Hematopoietic multipotent progenitor cell (in vitro differentiated cells): Measurements from ENCODE around the gene SLC22A6. TPM values are rescaled to one million over a fixed set of nuclear protein-coding genes. Genes with fewer than 3 reads are reported as not detected.

ENCODE experiments used
- DNase-seq, 3 donors: peaks; one replicate each; pipeline ENCODE4 v3.0.0-alpha.2; 2011 to 2015; ENCODE audit warnings: low read depth in 2 of 3, low spot score in 2 of 3
- total RNA-seq: library from RNA; depleted of rRNA; stranded (reverse); fragments of >200 nt; gene quantifications from one replicate; pipeline ENCODE4 v1.2.3, GENCODE V29; 2012

The SLC22A6 gene, protein sequence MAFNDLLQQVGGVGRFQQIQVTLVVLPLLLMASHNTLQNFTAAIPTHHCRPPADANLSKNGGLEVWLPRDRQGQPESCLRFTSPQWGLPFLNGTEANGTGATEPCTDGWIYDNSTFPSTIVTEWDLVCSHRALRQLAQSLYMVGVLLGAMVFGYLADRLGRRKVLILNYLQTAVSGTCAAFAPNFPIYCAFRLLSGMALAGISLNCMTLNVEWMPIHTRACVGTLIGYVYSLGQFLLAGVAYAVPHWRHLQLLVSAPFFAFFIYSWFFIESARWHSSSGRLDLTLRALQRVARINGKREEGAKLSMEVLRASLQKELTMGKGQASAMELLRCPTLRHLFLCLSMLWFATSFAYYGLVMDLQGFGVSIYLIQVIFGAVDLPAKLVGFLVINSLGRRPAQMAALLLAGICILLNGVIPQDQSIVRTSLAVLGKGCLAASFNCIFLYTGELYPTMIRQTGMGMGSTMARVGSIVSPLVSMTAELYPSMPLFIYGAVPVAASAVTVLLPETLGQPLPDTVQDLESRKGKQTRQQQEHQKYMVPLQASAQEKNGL
- total RNA-seq: not detected

GRCh38 chr11:62984451-62984991 lies at the start of gene SLC22A6:
Gene SLC22A6 (minus strand): TSS chr11:62984967. CDS start chr11:62984690, 277 bp downstream.
- DNase-seq: no peak

DNA sequence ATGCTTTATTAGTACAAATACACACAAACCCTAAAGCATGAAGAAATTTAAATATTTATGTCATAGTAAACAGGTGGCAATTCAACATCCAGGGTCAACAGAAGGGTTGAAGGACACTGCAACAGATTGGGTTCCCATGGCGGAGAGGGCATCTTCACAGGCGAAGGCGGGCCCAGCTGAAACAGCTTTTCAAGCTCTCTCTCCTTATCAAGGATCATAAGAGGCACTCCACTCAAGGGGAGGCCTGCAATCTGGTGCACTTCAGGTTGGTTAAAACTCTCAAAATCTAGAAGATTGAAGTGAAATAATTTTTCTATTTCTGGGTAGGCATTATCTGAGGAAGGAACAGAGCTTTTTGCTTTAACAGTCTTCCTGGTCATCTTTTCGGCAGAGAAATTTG lies 47.7 kb upstream of the SLC22A6 start:
- no peak for DNase-seq

DNA sequence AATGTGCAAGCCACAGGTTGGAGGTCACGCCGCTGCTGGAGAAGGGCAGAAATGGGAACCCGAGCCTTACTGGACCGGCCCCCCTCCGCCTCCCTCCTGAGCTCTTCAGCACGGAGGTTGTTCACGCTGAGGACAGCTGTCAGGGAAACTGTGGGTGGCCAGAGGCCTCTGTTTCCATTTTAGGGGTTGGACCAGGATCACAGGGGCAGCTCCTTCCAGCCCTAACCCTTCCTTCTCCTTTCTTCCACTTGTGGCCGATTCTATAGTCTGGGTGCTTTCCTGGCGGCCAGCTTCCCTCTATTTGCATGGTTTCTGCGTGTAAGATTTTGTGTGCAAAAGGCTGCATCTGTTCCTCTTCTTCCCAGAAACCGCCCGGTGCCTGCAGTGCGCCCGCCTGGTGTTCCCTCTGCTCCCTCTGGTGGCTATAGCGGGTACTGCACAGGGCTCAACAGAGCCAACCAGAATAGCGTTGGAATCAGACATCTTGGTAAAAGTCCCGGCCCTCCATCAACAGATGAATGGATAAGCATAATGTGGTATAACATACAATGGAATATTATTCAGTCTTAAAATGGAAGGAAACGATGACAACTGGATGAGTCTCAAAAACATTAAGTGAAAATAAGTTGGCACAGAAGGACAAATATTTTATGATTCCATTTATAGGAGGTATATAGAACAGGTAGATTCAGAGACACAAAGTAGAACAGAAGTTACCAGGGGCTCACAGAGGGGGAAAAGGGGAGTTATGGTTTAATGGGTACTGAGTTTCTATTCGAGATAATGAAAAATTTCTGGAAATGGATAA lies 39.3 kb upstream of the SLC22A6 start:
- peak; percentile 63 to 89 (median 79) for DNase-seq

DNA sequence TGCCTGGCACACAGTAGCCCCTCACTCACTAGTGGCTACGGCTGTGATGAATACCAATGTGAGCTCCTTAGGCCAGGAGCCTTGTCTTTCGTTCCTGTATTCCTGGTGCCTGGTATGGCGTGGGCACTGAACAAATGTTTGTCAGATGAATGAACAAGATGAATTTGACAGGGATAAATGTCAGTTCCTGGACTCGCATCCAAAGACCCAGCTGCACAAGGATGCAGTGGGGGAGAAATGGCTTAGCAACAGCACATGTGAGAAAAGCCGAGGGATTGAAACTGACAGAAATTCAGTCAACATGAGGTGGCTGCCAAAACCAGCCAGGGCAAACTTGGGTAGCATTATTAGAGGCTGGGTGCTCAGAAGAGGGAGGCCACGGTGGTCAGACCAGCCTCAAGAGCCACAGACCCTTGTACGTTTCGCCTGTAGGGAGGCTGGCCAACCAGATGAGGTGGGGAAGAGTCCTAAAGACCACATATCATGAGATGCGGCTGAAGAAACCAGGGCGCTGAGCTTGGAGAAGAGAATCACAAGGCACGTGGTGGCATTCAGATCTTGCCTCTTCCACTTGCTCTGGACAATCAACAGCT lies 38.6 kb upstream of the SLC22A6 start:
- no peak for DNase-seq

GRCh38 chr11:63022441-63022840 lies 37.7 kb upstream of the SLC22A6 start:
- DNase-seq: no peak

- peak in 1 of 3 donors; percentile 18 for DNase-seq
These were observed 36.0 kb upstream of the SLC22A6 start for GRCh38 chr11:63020671-63021291.

GRCh38 chr11:63019506-63019905 lies 34.7 kb upstream of the SLC22A6 start:
- DNase-seq: no peak

GRCh38 chr11:63017306-63017974 lies 32.7 kb upstream of the SLC22A6 start:
- no peak for DNase-seq

DNA sequence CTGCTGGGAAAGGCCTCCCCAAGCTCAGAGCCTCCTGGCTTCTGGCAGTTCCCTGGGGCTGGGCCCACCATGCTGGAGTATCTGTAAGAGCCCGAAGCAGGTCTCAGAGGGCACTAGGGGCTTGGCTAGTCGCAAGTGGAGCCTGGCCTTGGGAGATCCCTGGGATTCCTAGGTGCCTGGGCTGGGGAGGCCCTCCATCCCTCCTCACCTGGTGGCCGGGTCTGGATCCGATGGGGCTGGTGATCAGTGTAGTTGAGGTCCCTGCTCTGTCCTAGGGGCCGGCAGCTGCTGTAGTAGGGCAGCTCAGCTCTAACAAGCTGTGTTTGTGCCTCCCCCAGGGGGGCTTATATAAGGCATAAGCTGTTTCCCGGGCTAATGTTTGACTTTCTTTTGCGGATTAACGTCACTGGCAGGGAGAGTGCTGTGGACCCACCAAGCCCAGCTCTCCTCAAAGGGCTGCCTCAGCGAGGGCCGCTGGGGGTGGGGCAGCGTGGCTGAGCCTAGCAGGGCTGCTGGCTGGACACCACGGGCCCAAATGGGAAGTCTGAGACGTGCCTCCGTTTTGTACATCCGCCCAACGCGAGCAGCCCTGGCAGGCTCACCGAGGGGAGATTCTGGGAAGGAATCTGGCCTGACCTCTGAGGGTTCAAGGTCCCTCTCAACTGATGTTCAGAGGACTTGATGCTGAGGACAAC lies 30.9 kb upstream of the SLC22A6 start, which contains the start of gene SLC22A8:
Gene SLC22A8 (minus strand): TSS at position 321 of the 695 bp plus-strand sequence. CDS start 883 bp downstream, outside the sequence.
- DNase-seq: no peak

DNA sequence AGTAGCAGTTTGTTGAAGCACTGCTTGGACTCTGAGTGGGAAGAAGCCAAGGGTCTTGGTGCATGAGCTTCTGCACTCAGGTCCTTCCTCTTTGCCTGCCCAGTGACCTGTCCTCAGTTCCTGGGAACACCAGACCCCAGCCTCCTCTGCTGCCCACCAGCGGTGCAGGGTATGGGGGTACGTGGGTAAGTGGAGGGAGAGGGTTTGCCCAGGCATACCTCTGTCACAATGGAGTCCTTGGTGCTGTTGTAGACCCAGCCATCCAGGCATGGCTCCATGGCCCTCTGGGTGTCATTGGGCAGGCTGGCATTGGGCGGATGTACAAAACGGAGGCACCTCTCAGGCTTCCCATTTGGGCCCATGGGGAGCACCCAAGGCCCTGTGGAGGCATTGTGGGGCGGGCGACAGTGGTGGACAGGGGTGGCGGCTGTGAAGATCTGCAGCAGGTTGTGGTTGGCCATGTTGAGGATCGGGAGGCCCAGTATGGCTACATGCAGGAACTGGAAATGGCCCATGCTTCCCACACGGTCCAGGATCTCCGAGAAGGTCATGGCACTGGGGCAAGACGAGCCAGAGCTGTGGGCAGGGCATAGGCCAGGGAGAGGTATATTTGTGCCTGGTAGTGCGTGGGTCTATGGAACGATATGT lies 29.8 kb upstream of the SLC22A6 start:
- no peak for DNase-seq

DNA sequence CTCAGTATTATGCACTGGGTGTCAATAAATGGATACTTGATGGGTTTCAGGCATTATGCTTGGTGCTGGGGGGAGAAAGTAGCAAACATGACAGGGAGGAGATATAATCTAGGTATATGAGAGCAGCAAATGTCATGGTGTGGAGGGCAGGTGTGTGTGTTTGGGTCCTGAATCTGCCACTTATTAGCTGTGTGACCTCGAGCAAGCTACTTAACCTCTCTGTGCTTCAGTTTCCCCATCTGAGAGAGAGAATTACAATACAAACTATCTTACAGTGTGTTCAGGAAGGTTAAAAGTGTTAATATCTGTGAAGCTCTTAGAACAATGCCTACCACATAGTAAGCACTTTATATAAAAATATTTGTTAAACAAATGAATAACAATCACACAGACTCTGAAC lies 28.1 kb upstream of the SLC22A6 start:
- no peak for DNase-seq

GRCh38 chr11:63012430-63012829 lies 27.7 kb upstream of the SLC22A6 start:
- DNase-seq: no peak

GRCh38 chr11:63010934-63011439 lies 26.2 kb upstream of the SLC22A6 start:
- DNase-seq: no peak

DNA sequence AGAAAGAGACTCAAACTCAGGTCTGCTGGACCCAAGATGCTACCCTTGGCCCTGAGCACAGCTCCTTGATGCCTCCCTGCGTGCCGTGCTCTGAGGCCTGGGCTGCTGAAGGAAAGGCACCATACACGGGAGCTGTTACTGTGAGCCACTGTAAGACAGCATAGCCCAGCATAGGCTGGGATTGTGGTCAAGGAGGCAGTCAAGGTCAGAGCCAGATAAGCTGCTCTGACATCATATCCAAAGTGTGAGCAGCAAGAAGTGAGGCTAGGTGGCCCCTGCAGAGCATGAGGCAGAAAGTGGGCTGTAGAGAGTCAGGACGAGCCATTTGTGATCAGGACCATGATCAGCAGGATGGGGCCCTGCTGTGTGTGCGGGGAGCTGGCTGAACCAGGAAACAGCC lies 23.2 kb upstream of the SLC22A6 start:
- no peak for DNase-seq

DNA sequence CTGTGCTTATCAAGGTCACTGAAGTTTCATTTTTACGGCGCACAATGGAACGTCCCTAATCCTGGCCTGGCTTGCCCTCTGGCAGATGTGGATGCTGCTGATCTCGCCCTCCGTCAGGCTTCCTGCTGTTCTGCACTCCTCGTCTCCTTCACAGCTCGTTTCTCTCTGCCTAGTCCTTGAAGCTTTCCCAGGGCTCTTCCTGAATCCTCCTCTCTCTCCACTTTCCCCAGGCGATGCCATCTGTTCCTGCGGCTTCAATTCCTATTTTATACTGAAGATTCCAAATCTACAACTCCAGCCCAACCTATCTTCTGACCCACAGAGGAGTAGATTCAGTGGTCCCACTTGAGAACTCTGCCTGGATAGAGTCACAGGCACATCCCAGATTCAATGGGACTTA lies 16.7 kb upstream of the SLC22A6 start:
- no peak for DNase-seq

- DNase-seq: peak in 1 of 3 donors; percentile 35
These were observed 14.9 kb upstream of the SLC22A6 start for GRCh38 chr11:62999649-63000048.

DNA sequence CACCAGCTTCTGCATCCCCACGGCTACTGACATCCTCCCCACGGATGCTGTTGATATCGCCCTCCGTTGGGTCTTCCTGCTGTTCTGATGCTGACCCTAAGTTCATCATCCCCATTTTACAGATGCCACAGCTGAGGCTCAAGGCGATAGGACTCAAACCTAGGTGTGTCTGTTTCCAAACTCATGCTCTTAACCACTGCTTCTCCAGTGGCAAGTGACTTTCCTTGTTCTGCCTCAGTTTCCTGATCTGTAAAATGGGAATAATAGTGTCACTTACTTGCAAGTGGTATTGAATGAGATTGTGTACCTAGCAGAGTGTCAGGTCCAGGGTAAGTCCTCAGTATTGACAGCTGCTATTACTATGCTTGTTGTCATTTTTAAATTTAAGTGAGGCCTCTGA lies 14.4 kb upstream of the SLC22A6 start:
- DNase-seq: no peak

- no peak for DNase-seq
These were observed 11.5 kb upstream of the SLC22A6 start for GRCh38 chr11:62996271-62996670.
